SK-N-SH (cell line): ENCODE data around the gene BLVRA. TPM values are rescaled to one million over a fixed set of nuclear protein-coding genes. Genes with fewer than 3 reads are reported as not detected.

Experiments
- CTCF ChIA-PET: fragments of 300-600, 350-600 bp; formaldehyde crosslinking; extraction: SDS; loops from one replicate; lab custom pipeline; 2021; lab: Yijun Ruan, JAX
- POLR2A ChIA-PET: fragments of 350-600 bp; sonication (Branson Sonifier 250); formaldehyde crosslinking; extraction: SDS; loops from one replicate; lab custom pipeline; 2020; ENCODE audit warnings: antibody characterized with exemption, inconsistent platforms; lab: Yijun Ruan, JAX
- DNase-seq: peaks from one replicate; pipeline ENCODE4 v3.0.0; 2012
- H2AFZ ChIP-seq: fragments of 200-600 bp; sonication (generic); 2 replicates; pipeline ENCODE4 v1.8.1; 2016; ENCODE audit warnings: antibody characterized with exemption, mild to moderate bottlenecking, low read depth
- H3F3A ChIP-seq: fragments of 200-600 bp; sonication (generic); replicated peaks from 2 replicates; pipeline ENCODE3; 2016; ENCODE audit warnings: antibody characterized with exemption, mild to moderate bottlenecking; ENCODE audit not compliant: insufficient read depth
- H3K27ac ChIP-seq, 2 experiments: fragments of 200-500 bp in 1 of 2; fragments of 200-600 bp in 1 of 2; sonication (Bioruptor generic) in 1 of 2; sonication (generic), shearing (Covaris generic) in 1 of 2; 2 replicates each; pipeline versions ENCODE4 v1.5.1 to v1.6.1; 2014 to 2016; ENCODE audit warnings: low read depth in 2 of 2, inconsistent platforms in 1 of 2, low read length in 1 of 2, mild to moderate bottlenecking in 1 of 2, mixed read lengths in 1 of 2
- H3K27me3 ChIP-seq: fragments of 200-600 bp; sonication (generic), shearing (Covaris generic); 2 replicates; pipeline ENCODE4 v1.6.1; 2016; ENCODE audit warnings: mixed run types; ENCODE audit not compliant: insufficient read depth
- H3K36me3 ChIP-seq, 2 experiments: fragments of 200-500 bp in 1 of 2; fragments of 200-600 bp in 1 of 2; sonication (Bioruptor generic) in 1 of 2; sonication (generic) in 1 of 2; replicated peaks in 1 of 2; 2 replicates each; pipeline versions ENCODE3 to v1.5.1; 2014 to 2016; ENCODE audit warnings: low read length in 1 of 2, mild to moderate bottlenecking in 1 of 2; ENCODE audit not compliant: insufficient read depth in 2 of 2, control insufficient read depth in 1 of 2
- H3K4me1 ChIP-seq, 2 experiments: fragments of 200-500 bp in 1 of 2; fragments of 200-600 bp in 1 of 2; sonication (Bioruptor generic) in 1 of 2; sonication (generic), shearing (Covaris generic) in 1 of 2; 2 replicates each; pipeline versions ENCODE4 v1.5.1 to v1.6.1; 2014 to 2016; ENCODE audit warnings: low read depth in 1 of 2, low read length in 1 of 2, mixed run types in 1 of 2; ENCODE audit not compliant: insufficient read depth in 2 of 2, control insufficient read depth in 1 of 2
- H3K4me2 ChIP-seq: fragments of 200-600 bp; sonication (generic), shearing (Covaris generic); 2 replicates; pipeline ENCODE4 v1.6.1; 2017; ENCODE audit warnings: mixed run types
- H3K4me3 ChIP-seq, 2 experiments: fragments of 200-500 bp in 1 of 2; fragments of 200-600 bp in 1 of 2; sonication (Bioruptor generic) in 1 of 2; sonication (generic), shearing (Covaris generic) in 1 of 2; 2 replicates each; pipeline versions ENCODE4 v1.5.1 to v1.8.1; 2014 to 2016; ENCODE audit warnings: low read depth in 2 of 2, inconsistent platforms in 1 of 2, low read length in 1 of 2, mild to moderate bottlenecking in 1 of 2, mixed read lengths in 1 of 2, moderate library complexity in 1 of 2
- H3K79me2 ChIP-seq: fragments of 200-600 bp; sonication (generic); 2 replicates; pipeline ENCODE4 v1.8.1; 2017; ENCODE audit warnings: mild to moderate bottlenecking; ENCODE audit not compliant: insufficient read depth
- H3K9ac ChIP-seq: fragments of 200-600 bp; sonication (generic); 2 replicates; pipeline ENCODE4 v1.6.1; 2017; ENCODE audit warnings: mixed run types
- H3K9me2 ChIP-seq: fragments of 200-600 bp; sonication (generic); 2 replicates; pipeline ENCODE4 v1.6.1; 2017; ENCODE audit warnings: mixed run types
- H3K9me3 ChIP-seq: fragments of 200-600 bp; sonication (generic); 2 replicates; pipeline ENCODE4 v1.6.1; 2017; ENCODE audit warnings: mixed run types, mild to moderate bottlenecking, moderate library complexity
- H4K20me1 ChIP-seq: fragments of 200-600 bp; sonication (generic); 2 replicates; pipeline ENCODE4 v1.6.1; 2017; ENCODE audit warnings: mild to moderate bottlenecking, mixed run types; ENCODE audit not compliant: insufficient read depth
- CHD2 ChIP-seq: fragments of 150-350 bp; IDR thresholded peaks from 2 replicates; pipeline ENCODE4 v1.6.1; 2018; ENCODE audit warnings: low read length; ENCODE audit not compliant: partially characterized antibody
- ELF1 ChIP-seq: IDR thresholded peaks from 2 replicates; pipeline ENCODE4 v1.4.0; 2012
- EZH2phosphoT487 ChIP-seq: fragments of 200-600 bp; sonication (generic); IDR thresholded peaks from 2 replicates; pipeline ENCODE4 v1.6.1; 2017; ENCODE audit warnings: low read depth, mixed run types, mild to moderate bottlenecking, antibody characterized with exemption, moderate library complexity, borderline replicate concordance
- FOXM1 ChIP-seq: IDR thresholded peaks from 2 replicates; pipeline ENCODE4 v1.4.0; 2012; ENCODE audit warnings: low read depth, mild to moderate bottlenecking
- GATA2 ChIP-seq: sonication (generic); formaldehyde crosslinking; IDR thresholded peaks from 2 replicates; pipeline ENCODE4 v1.5.0; 2020; ENCODE audit warnings: mild to moderate bottlenecking, missing genetic modification reagents
- MEF2A ChIP-seq: IDR thresholded peaks from 2 replicates; pipeline ENCODE4 v1.4.0; 2012; ENCODE audit warnings: low read depth, borderline replicate concordance
- MXI1 ChIP-seq: IDR thresholded peaks from 2 replicates; pipeline ENCODE4 v1.6.1; 2012; ENCODE audit warnings: mild to moderate bottlenecking, low read depth, low read length, improper control_type of control experiment
- NFIC ChIP-seq: IDR thresholded peaks from 2 replicates; pipeline ENCODE4 v1.4.0; 2012; ENCODE audit warnings: borderline replicate concordance
- NRF1 ChIP-seq: IDR thresholded peaks from 2 replicates; pipeline ENCODE4 v1.6.1; 2012; ENCODE audit warnings: low read depth, mild to moderate bottlenecking, low read length
- REST ChIP-seq: IDR thresholded peaks from 2 replicates; pipeline ENCODE4 v1.6.1; 2012; ENCODE audit warnings: mild to moderate bottlenecking, low read depth, low read length, moderate library complexity
- RFX5 ChIP-seq: IDR thresholded peaks from 2 replicates; pipeline ENCODE4 v1.6.1; 2012; ENCODE audit warnings: mild to moderate bottlenecking, improper control_type of control experiment, low read length
- RXRA ChIP-seq: IDR thresholded peaks from 2 replicates; pipeline ENCODE4 v1.4.0; 2012; ENCODE audit warnings: low read depth, mild to moderate bottlenecking, borderline replicate concordance
- SIN3A ChIP-seq: IDR thresholded peaks from 2 replicates; pipeline ENCODE4 v1.6.1; 2012; ENCODE audit warnings: low read depth, mild to moderate bottlenecking, low read length, moderate library complexity, borderline replicate concordance
- SMC3 ChIP-seq: IDR thresholded peaks from 2 replicates; pipeline ENCODE4 v1.6.1; 2012; ENCODE audit warnings: low read depth, low read length, improper control_type of control experiment
- USF1 ChIP-seq: IDR thresholded peaks from 2 replicates; pipeline ENCODE4 v1.4.0; 2012; ENCODE audit warnings: low read depth, borderline replicate concordance
- USF2 ChIP-seq: fragments of 150-350 bp; IDR thresholded peaks from 2 replicates; pipeline ENCODE4 v1.6.1; 2017; ENCODE audit warnings: antibody characterized with exemption, low read length, low read depth, borderline replicate concordance
- WGBS: methylation state at CpG from one replicate; pipeline ENCODE4 v1.1.6; 2017; ENCODE audit warnings: low lambda C conversion rate; 5-methylcytosine and 5-hydroxymethylcytosine counted together
- polyA plus RNA-seq, 3 experiments: library from polyadenylated mRNA; depleted of rRNA; stranded (reverse); fragments of >200 nt; gene quantifications; 2 replicates each; pipeline ENCODE4 v1.2.3, GENCODE V29; 2012

Gene BLVRA
- polyA plus RNA-seq, 1 of the 3 experiments (the other 2 are of a cell fraction) = 123 TPM

- Histone ChIP-seq H3K27ac (no peak overlapping the region), H3K9ac (no peak overlapping the region), H4K20me1 (no peaks in the 10 kb centered on the region), H3F3A (no peaks in the 10 kb centered on the region), H3K9me3 (no peaks in the 10 kb centered on the region), H3K4me2 (no peak overlapping the region), H3K79me2 (no peaks in the 10 kb centered on the region), H3K9me2 (no peaks in the 10 kb centered on the region), H2AFZ (no peak overlapping the region), H3K27me3 (0 out of 2 replicates have a peak, but pooled peaks cover 5% of the 10 kb centered on the region), H3K4me3 (no peak overlapping the region), H3K4me1 (no peaks in the 10 kb centered on the region), H3K36me3 (no peaks in the 10 kb centered on the region)
- POLR2A ChIA-PET = no interaction called here
- TF ChIP-seq CHD2 (no peak), NRF1 (no peak), SMC3 (no peak), EZH2phosphoT487 (no peak), MEF2A (no peak), RFX5 (no peak), REST (no peak), USF2 (no peak), SIN3A (no peak), NFIC (no peak), FOXM1 (no peak), RXRA (no peak), ELF1 (no peak), GATA2 (no peak), MXI1 (no peak), USF1 (no peak)
- DNase-seq = no peak
- CTCF ChIA-PET = interaction anchor here (6.3 kb wide), 1 partner anchor 13 kb away, joined by 57 read pairs; no protein-coding TSS in a partner anchor
- WGBS = 19% methylated on average over 2 of the region's 2 CpGs
Measured at GRCh38 chr7:43851805-43852204, 93.3 kb downstream of the BLVRA start.
